ENCODE data around the gene PPP2R2D. TPM values are rescaled to one million over a fixed set of nuclear protein-coding genes. Genes with fewer than 3 reads are reported as not detected.

PPP2R2D gene
- total RNA-seq, 2 donors from 2014 or later: 23.8 to 30.6 TPM

GRCh38 chr10:131926743-131927595 lies 26.2 kb downstream of the PPP2R2D start:
- Histone ChIP-seq H3K27me3 (no peaks in the 10 kb centered on the region), H3K36me3 (no peaks in the 10 kb centered on the region), H3K4me3 (no peak overlapping the region), H3K27ac (no peak overlapping the region), H3K9me3 (peaks cover 5 to 11% of the 10 kb centered on the region in 2 donors), H3K4me1 (peaks cover 0 to 60% of the 10 kb centered on the region in 2 donors)
- no peak for TF ChIP-seq CTCF (IDR thresholded peaks at IDR 0.05)
- no peak for DNase-seq (ENCODE audit: low spot score)

- no peak overlapping the region for H3K4me3 ChIP-seq
- no peak for TF ChIP-seq CTCF (IDR thresholded peaks at IDR 0.05)
- H3K27ac ChIP-seq: peak overlapping the region; percentile 46 to 60
- peaks cover 0 to 67% of the 10 kb centered on the region in 2 donors for H3K4me1 ChIP-seq
- no peaks in the 10 kb centered on the region for H3K36me3 ChIP-seq
- DNase-seq (ENCODE audit: low spot score): no peak
- peaks cover 5 to 11% of the 10 kb centered on the region in 2 donors for H3K9me3 ChIP-seq
- H3K27me3 ChIP-seq: no peaks in the 10 kb centered on the region
Measured at GRCh38 chr10:131928248-131929095, 27.7 kb downstream of the PPP2R2D start.

- Histone ChIP-seq H3K4me3 (no peak overlapping the region), H3K27me3 (no peaks in the 10 kb centered on the region), H3K4me1 (peaks cover 0 to 72% of the 10 kb centered on the region in 2 donors), H3K36me3 (no peaks in the 10 kb centered on the region), H3K27ac (peak overlapping the region; percentile 46 to 60), H3K9me3 (peaks cover 5 to 11% of the 10 kb centered on the region in 2 donors)
- no peak for TF ChIP-seq CTCF (IDR thresholded peaks at IDR 0.05)
- no peak for DNase-seq (ENCODE audit: low spot score)
Measured at GRCh38 chr10:131929122-131929845, 28.5 kb downstream of the PPP2R2D start.

- Histone ChIP-seq H3K4me3 (no peak overlapping the region), H3K27ac (no peak overlapping the region), H3K27me3 (no peaks in the 10 kb centered on the region), H3K9me3 (peaks cover 3 to 5% of the 10 kb centered on the region in 2 donors), H3K4me1 (peaks cover 0 to 81% of the 10 kb centered on the region in 2 donors), H3K36me3 (peaks cover 6% of the 10 kb centered on the region)
- DNase-seq (ENCODE audit: low spot score): no peak
- no peak for TF ChIP-seq CTCF (IDR thresholded peaks at IDR 0.05)
Measured at GRCh38 chr10:131930150-131930549, 29.3 kb downstream of the PPP2R2D start.

- peak overlapping the region in 1 of 2 donors; percentile 20 for H3K27ac ChIP-seq
- no peak for DNase-seq (ENCODE audit: low spot score)
- H3K9me3 ChIP-seq: peaks cover 0 to under 1% of the 10 kb centered on the region in 2 donors
- no peak overlapping the region for H3K4me3 ChIP-seq
- H3K27me3 ChIP-seq: no peaks in the 10 kb centered on the region
- peaks cover 9% of the 10 kb centered on the region for H3K36me3 ChIP-seq
- no peak for TF ChIP-seq CTCF (IDR thresholded peaks at IDR 0.05)
- H3K4me1 ChIP-seq: peaks cover 0 to 82% of the 10 kb centered on the region in 2 donors
Measured at GRCh38 chr10:131930586-131931330, 29.9 kb downstream of the PPP2R2D start.
